ENCODE results near the gene DIAPH2. TPM values are rescaled to one million over a fixed set of nuclear protein-coding genes. Genes with fewer than 3 reads are reported as not detected.
A peak's percentile ranks its signal among the peaks of the same experiment; 100 is the strongest.

DIAPH2 gene
- total RNA-seq, 4 donors from 2014 or later: 11.1 to 26.5 (median 18.7) TPM

- TF ChIP-seq CTCF (IDR thresholded peaks at IDR 0.05): no peak
- TF ChIP-seq POLR2A (IDR thresholded peaks at IDR 0.05): no peak
- H3K27me3 ChIP-seq: no peaks in the 10 kb centered on the region
- H3K4me3 ChIP-seq (replicated peaks in 1 of 3): peak overlapping the region in 1 of 3 donors; percentile 0
- peak overlapping the region in 2 of 3 donors; percentile 39 to 55 for H3K27ac ChIP-seq
- 0 to 1% methylated on average over 4 of the region's 4 CpGs for WGBS, 2 donors
- peaks cover 5 to 7% of the 10 kb centered on the region in 2 donors for H3K4me1 ChIP-seq
- DNase-seq: peak; percentile 58 to 70
- no peaks in the 10 kb centered on the region for H3K36me3 ChIP-seq
- intact Hi-C loops (cut with DNase I): no loop called here
- H3K9me3 ChIP-seq: no peaks in the 10 kb centered on the region
Observed at GRCh38 chrX:97563531-97564133, 879.0 kb downstream of the DIAPH2 start.

GRCh38 chrX:97564496-97564895 lies 879.9 kb downstream of the DIAPH2 start:
- TF ChIP-seq CTCF (IDR thresholded peaks at IDR 0.05) (no peak), POLR2A (IDR thresholded peaks at IDR 0.05) (no peak)
- DNase-seq: no peak
- peaks cover 5 to 7% of the 10 kb centered on the region in 2 donors for H3K4me1 ChIP-seq
- H3K4me3 ChIP-seq (replicated peaks in 1 of 3): no peak overlapping the region
- H3K9me3 ChIP-seq: no peaks in the 10 kb centered on the region
- no peak overlapping the region for H3K27ac ChIP-seq
- H3K27me3 ChIP-seq: no peaks in the 10 kb centered on the region
- intact Hi-C loops (cut with DNase I): no loop called here
- 100% methylated on average over 2 of the region's 2 CpGs for WGBS, 2 donors
- H3K36me3 ChIP-seq: no peaks in the 10 kb centered on the region

GRCh38 chrX:97587171-97587570 lies 902.5 kb downstream of the DIAPH2 start:
- 84 to 86% methylated on average over 5 of the region's 5 CpGs for WGBS, 2 donors
- Histone ChIP-seq H3K36me3 (no peaks in the 10 kb centered on the region), H3K9me3 (no peaks in the 10 kb centered on the region), H3K4me1 (no peaks in the 10 kb centered on the region), H3K4me3 (replicated peaks in 1 of 3) (no peak overlapping the region), H3K27me3 (peaks cover 3% of the 10 kb centered on the region), H3K27ac (no peak overlapping the region)
- intact Hi-C loops (cut with DNase I): no loop called here
- DNase-seq: no peak
- TF ChIP-seq POLR2A (IDR thresholded peaks at IDR 0.05) (no peak), CTCF (IDR thresholded peaks at IDR 0.05) (no peak)

GRCh38 chrX:97594646-97595224 lies 910.1 kb downstream of the DIAPH2 start:
- Histone ChIP-seq H3K27me3 (peaks cover 3% of the 10 kb centered on the region), H3K36me3 (no peaks in the 10 kb centered on the region), H3K9me3 (no peaks in the 10 kb centered on the region), H3K4me1 (no peaks in the 10 kb centered on the region), H3K27ac (no peak overlapping the region), H3K4me3 (replicated peaks in 1 of 3) (no peak overlapping the region)
- 82 to 88% methylated on average over 7 of the region's 7 CpGs for WGBS, 2 donors
- DNase-seq: no peak
- TF ChIP-seq CTCF (IDR thresholded peaks at IDR 0.05) (no peak), POLR2A (IDR thresholded peaks at IDR 0.05) (no peak)
- intact Hi-C loops (cut with DNase I): no loop called here

- 48% methylated on average over 6 of the region's 6 CpGs for WGBS, 2 donors
- Histone ChIP-seq H3K27me3 (no peaks in the 10 kb centered on the region), H3K4me1 (no peaks in the 10 kb centered on the region), H3K36me3 (no peaks in the 10 kb centered on the region), H3K4me3 (replicated peaks in 1 of 3) (no peak overlapping the region), H3K9me3 (no peaks in the 10 kb centered on the region), H3K27ac (no peak overlapping the region)
- TF ChIP-seq CTCF (IDR thresholded peaks at IDR 0.05): no peak
- no peak for DNase-seq
- intact Hi-C loops (cut with DNase I): no loop called here
Observed at GRCh38 chrX:97597954-97598353, 913.3 kb downstream of the DIAPH2 start.
